ENCODE measurements around the gene KCTD20. TPM values are rescaled to one million over a fixed set of nuclear protein-coding genes. Genes with fewer than 3 reads are reported as not detected.

KCTD20 gene
- total and polyA plus RNA-seq, 10 of the 15 experiments (the other 5 are each of a cell fraction or from before 2014, with no cell fraction given) = 18.1 to 77.0 (median 50.5) TPM

GRCh38 chr6:36487698-36488097 is 44.9 kb downstream of the KCTD20 start (continued):
- TF ChIP-seq TCF12 (IDR thresholded peaks at IDR 0.05; ENCODE audit: low read depth, low read length) (no peak), WRNIP1 (IDR thresholded peaks at IDR 0.05; ENCODE audit: borderline replicate concordance, low read depth, low read length) (no peak), KDM1A (IDR thresholded peaks at IDR 0.05; ENCODE audit: borderline replicate concordance) (no peak)
- TF ChIP-seq, protein P1, sequence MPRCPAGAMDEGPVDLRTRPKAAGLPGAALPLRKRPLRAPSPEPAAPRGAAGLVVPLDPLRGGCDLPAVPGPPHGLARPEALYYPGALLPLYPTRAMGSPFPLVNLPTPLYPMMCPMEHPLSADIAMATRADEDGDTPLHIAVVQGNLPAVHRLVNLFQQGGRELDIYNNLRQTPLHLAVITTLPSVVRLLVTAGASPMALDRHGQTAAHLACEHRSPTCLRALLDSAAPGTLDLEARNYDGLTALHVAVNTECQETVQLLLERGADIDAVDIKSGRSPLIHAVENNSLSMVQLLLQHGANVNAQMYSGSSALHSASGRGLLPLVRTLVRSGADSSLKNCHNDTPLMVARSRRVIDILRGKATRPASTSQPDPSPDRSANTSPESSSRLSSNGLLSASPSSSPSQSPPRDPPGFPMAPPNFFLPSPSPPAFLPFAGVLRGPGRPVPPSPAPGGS (IDR thresholded peaks at IDR 0.05; ENCODE audit: borderline replicate concordance, insufficient read depth, low read depth, low read length, poor library complexity, severe bottlenecking) = no peak

- Histone ChIP-seq H3K4me1 (ENCODE audit: control insufficient read depth, insufficient read depth, low read length) (no peaks in the 10 kb centered on the region), H3K9ac (ENCODE audit: control insufficient read depth, insufficient read depth, low read length) (no peak overlapping the region), H3K4me2 (ENCODE audit: control insufficient read depth, insufficient read depth) (no peak overlapping the region), H3K27ac (ENCODE audit: control insufficient read depth, insufficient read depth) (no peak overlapping the region), H3K4me3 (no peak overlapping the region), H3K9me3 (replicated peaks; ENCODE audit: control insufficient read depth, insufficient read depth, low read length) (no peaks in the 10 kb centered on the region), H3K79me2 (ENCODE audit: control insufficient read depth, insufficient read depth, low read length) (no peaks in the 10 kb centered on the region), H4K20me1 (ENCODE audit: control insufficient read depth, insufficient read depth) (no peaks in the 10 kb centered on the region), H3K36me3 (ENCODE audit: control insufficient read depth in 2 of 2, insufficient read depth in 2 of 2, low read length in 1 of 2) (peaks cover 3 to 12% of the 10 kb centered on the region in 2 experiments; a peak in 3 of 4 replicates), H2AFZ (ENCODE audit: control insufficient read depth, low read depth, low read length) (no peak overlapping the region), H3K27me3 (replicated peaks in 1 of 2; ENCODE audit: control insufficient read depth in 2 of 2, insufficient read depth in 2 of 2, low read length in 1 of 2) (no peaks in the 10 kb centered on the region)
- DNase-seq (ENCODE audit: low read depth, low spot score) (no peak), FAIRE-seq (no peak), ATAC-seq (no peak)
- ChIA-PET RAD21 (ENCODE audit: unreplicated experiment) (interaction anchor here (0.5 to 1.2 kb wide), 3 partner anchors 71 to 92 kb away, joined by 3 read pairs; no protein-coding TSS in a partner anchor), CTCF (interaction anchor here (0.9 to 1.7 kb wide), 4 partner anchors 8 to 89 kb away, joined by 3 to 4 read pairs (median 3); no protein-coding TSS in a partner anchor), POLR2A (interaction anchor here (1.1 kb wide), 1 partner anchor 10 kb away, joined by 3 read pairs; no protein-coding TSS in a partner anchor), SMC1A (ENCODE audit: uncharacterized antibody, unreplicated experiment) (interaction anchor here (0.9 to 1.3 kb wide), 4 partner anchors 9 to 110 kb away, joined by 3 to 4 read pairs (median 3); no protein-coding TSS in a partner anchor)
- no peak for TF ChIP-seq IKZF1 (conservative IDR thresholded peaks at IDR 0.05)
- TF ChIP-seq ELK1 (IDR thresholded peaks at IDR 0.05; ENCODE audit: low read depth, low read length) = no peak
- no peak for TF ChIP-seq FOXK2 (IDR thresholded peaks at IDR 0.05)
- no peak for TF ChIP-seq MXI1 (IDR thresholded peaks at IDR 0.05; ENCODE audit: low read depth, low read length)
- TF ChIP-seq ZBTB11 (CRISPR knock-in tag; IDR thresholded peaks at IDR 0.05) = no peak
- no peak for TF ChIP-seq ZNF24 (IDR thresholded peaks at IDR 0.05)
- no peak for TF ChIP-seq ZNF622 (IDR thresholded peaks at IDR 0.05)
- no peak for TF ChIP-seq SIN3A (IDR thresholded peaks at IDR 0.05; ENCODE audit: low read depth, low read length)
- TF ChIP-seq TBL1XR1 (IDR thresholded peaks at IDR 0.05; ENCODE audit: low read depth, low read length) = no peak
- TF ChIP-seq RUNX3 (IDR thresholded peaks at IDR 0.05; ENCODE audit: low read length) = no peak
- no peak for TF ChIP-seq IRF3 (IDR thresholded peaks at IDR 0.05)
- no peak for TF ChIP-seq SUZ12 (IDR thresholded peaks at IDR 0.05; ENCODE audit: unreplicated experiment)
- in situ Hi-C loops (cut with MboI) = no loop called here
- no TSS peak for BruUV-seq (replicated peaks)
- intact Hi-C loops (cut with micrococcal nuclease; ENCODE audit: unreplicated experiment) = no loop called here
These were observed 45.4 kb downstream of the KCTD20 start for GRCh38 chr6:36488221-36488620.
